Esophagus muscularis mucosa (tissue), 4 donors: ENCODE results near the gene TMEM248. TPM values are rescaled to one million over a fixed set of nuclear protein-coding genes. Genes with fewer than 3 reads are reported as not detected.

Experiments used
- DNase-seq: peaks from one replicate; pipeline ENCODE4 v3.0.0-alpha.2; 2017; ENCODE audit errors: extremely low spot score
- H3K27ac ChIP-seq, 4 donors: fragments of 200-600 bp; sonication (generic); replicated peaks in 1 of 4; 1 replicate in 3 of 4; 2 replicates in 1 of 4; pipeline ENCODE4 v1.5.1; 2016 to 2019; ENCODE audit warnings: mild to moderate bottlenecking in 1 of 4
- H3K27me3 ChIP-seq, 4 donors: fragments of 200-600 bp; sonication (generic); one replicate each; pipeline versions ENCODE4 v1.5.1 to v1.6.0; 2016 to 2019
- H3K36me3 ChIP-seq, 4 donors: fragments of 200-600 bp; sonication (generic); one replicate each; pipeline ENCODE4 v1.5.1; 2016 to 2019
- H3K4me1 ChIP-seq, 4 donors: fragments of 200-600 bp; sonication (generic); one replicate each; pipeline ENCODE4 v1.5.1; 2016 to 2019
- H3K4me3 ChIP-seq, 4 donors: fragments of 200-600 bp; sonication (generic); 1 replicate in 2 of 4; 2 replicates in 2 of 4; pipeline ENCODE4 v1.5.1; 2016 to 2019; ENCODE audit warnings: mild to moderate bottlenecking in 4 of 4, moderate library complexity in 1 of 4
- H3K9me3 ChIP-seq, 4 donors: fragments of 200-600 bp; sonication (generic); 1 replicate in 3 of 4; 2 replicates in 1 of 4; pipeline ENCODE4 v1.5.1; 2016 to 2019
- CTCF ChIP-seq, 3 experiments: fragments of 200-600 bp in 2 of 3; fragments of 450-650 bp in 1 of 3; sonication (generic) in 2 of 3; IDR thresholded peaks; one replicate each; pipeline ENCODE4 v1.5.1; 2017 to 2019; ENCODE audit warnings: antibody characterized with exemption in 3 of 3, mild to moderate bottlenecking in 2 of 3, moderate library complexity in 1 of 3
- EP300 ChIP-seq: sonication (generic); formaldehyde crosslinking; IDR thresholded peaks from one replicate; pipeline ENCODE4 v1.6.1; 2017; ENCODE audit warnings: antibody characterized with exemption
- POLR2A ChIP-seq: fragments of 450-650 bp; IDR thresholded peaks from one replicate; pipeline ENCODE4 v1.6.1; 2017; ENCODE audit warnings: antibody characterized with exemption, moderate library complexity, mild to moderate bottlenecking, low read depth
- POLR2AphosphoS5 ChIP-seq, 2 donors: sonication (generic); formaldehyde crosslinking; IDR thresholded peaks; one replicate each; pipeline ENCODE4 v1.6.1; 2017; ENCODE audit warnings: antibody characterized with exemption in 2 of 2
- WGBS: methylation state at CpG from one replicate; pipeline ENCODE4 v1.1.5; 2018; 5-methylcytosine and 5-hydroxymethylcytosine counted together
- intact Hi-C: fragments of 100-400 bp; cut with DNase I; formaldehyde crosslinking; loops from one replicate; pipeline ENCODE4 v1.15.1; 2023
- total RNA-seq, 4 donors: library from RNA; depleted of rRNA; stranded (reverse); fragments of >200 nt; gene quantifications; one replicate each; pipeline versions ENCODE4 v1.1.0 to v1.2.1, GENCODE V29; 2016

Gene TMEM248
- total RNA-seq, 4 donors from 2014 or later, result 87.6 to 113 (median 99.7) TPM

GRCh38 chr7:66930341-66930740, 9.3 kb downstream of the TMEM248 start:
- H3K4me3 ChIP-seq, result no peak overlapping the region
- peaks cover 17 to 72% (median 64%) of the 10 kb centered on the region in 4 donors for H3K4me1 ChIP-seq

GRCh38 chr7:66933469-66933868, 12.4 kb downstream of the TMEM248 start:
- no peak for DNase-seq
- WGBS, result 76% methylated on average over 4 of the region's 4 CpGs
- Histone ChIP-seq H3K9me3 (no peaks in the 10 kb centered on the region), H3K36me3 (peaks cover 0 to 6% (median 1%) of the 10 kb centered on the region in 4 donors), H3K27ac (no peak overlapping the region), H3K4me3 (no peak overlapping the region), H3K27me3 (no peaks in the 10 kb centered on the region), H3K4me1 (peaks cover 22 to 46% (median 40%) of the 10 kb centered on the region in 4 donors)
- intact Hi-C loops, result no loop called here
- TF ChIP-seq POLR2AphosphoS5 (IDR thresholded peaks at IDR 0.05), result no peak
- no peak for TF ChIP-seq EP300
- no peak for TF ChIP-seq POLR2A
- TF ChIP-seq CTCF (IDR thresholded peaks at IDR 0.05), result no peak

More at GRCh38 chr7:66930341-66930740, 9.3 kb downstream of the TMEM248 start:
- Histone ChIP-seq H3K36me3 (peaks cover 0 to 11% (median 0%) of the 10 kb centered on the region in 4 donors), H3K9me3 (no peaks in the 10 kb centered on the region), H3K27ac (no peak overlapping the region), H3K27me3 (no peaks in the 10 kb centered on the region)
- 68% methylated on average over 5 of the region's 5 CpGs for WGBS
- intact Hi-C loops, result no loop called here
- TF ChIP-seq CTCF (IDR thresholded peaks at IDR 0.05) (no peak), POLR2AphosphoS5 (IDR thresholded peaks at IDR 0.05) (no peak), POLR2A (no peak), EP300 (no peak)
- DNase-seq, result no peak

GRCh38 chr7:66937940-66938339, 16.9 kb downstream of the TMEM248 start:
- DNase-seq, result no peak
- Histone ChIP-seq H3K4me3 (no peak overlapping the region), H3K36me3 (peaks cover 12 to 25% (median 16%) of the 10 kb centered on the region in 4 donors), H3K27me3 (no peaks in the 10 kb centered on the region), H3K4me1 (peaks cover 11 to 24% (median 15%) of the 10 kb centered on the region in 4 donors), H3K9me3 (no peaks in the 10 kb centered on the region), H3K27ac (no peak overlapping the region)
- intact Hi-C loops, result no loop called here
- TF ChIP-seq POLR2A (no peak), EP300 (no peak), CTCF (IDR thresholded peaks at IDR 0.05) (no peak), POLR2AphosphoS5 (IDR thresholded peaks at IDR 0.05) (no peak)
- 94% methylated on average over 4 of the region's 4 CpGs for WGBS

- DNase-seq, result no peak
- WGBS, result 89% methylated on average over 4 of the region's 4 CpGs
- Histone ChIP-seq H3K4me3 (no peak overlapping the region), H3K27ac (no peak overlapping the region), H3K9me3 (no peaks in the 10 kb centered on the region), H3K4me1 (peaks cover under 1 to 13% (median 7%) of the 10 kb centered on the region in 4 donors), H3K27me3 (no peaks in the 10 kb centered on the region), H3K36me3 (peaks cover 14 to 39% (median 30%) of the 10 kb centered on the region in 4 donors)
- intact Hi-C loops, result no loop called here
- no peak for TF ChIP-seq CTCF (IDR thresholded peaks at IDR 0.05)
- no peak for TF ChIP-seq POLR2A
- no peak for TF ChIP-seq EP300
- no peak for TF ChIP-seq POLR2AphosphoS5 (IDR thresholded peaks at IDR 0.05)
Observed at GRCh38 chr7:66939325-66939724, 18.3 kb downstream of the TMEM248 start.

GRCh38 chr7:66946545-66946944, 25.5 kb downstream of the TMEM248 start:
- intact Hi-C loops, result no loop called here
- TF ChIP-seq POLR2AphosphoS5 (IDR thresholded peaks at IDR 0.05) (no peak), CTCF (IDR thresholded peaks at IDR 0.05) (no peak), EP300 (no peak), POLR2A (no peak)
- Histone ChIP-seq H3K4me1 (no peaks in the 10 kb centered on the region), H3K4me3 (no peak overlapping the region), H3K9me3 (no peaks in the 10 kb centered on the region), H3K27me3 (no peaks in the 10 kb centered on the region), H3K27ac (no peak overlapping the region), H3K36me3 (peaks cover 77 to 100% (median 94%) of the 10 kb centered on the region in 4 donors)
- WGBS, result 74% methylated on average over 2 of the region's 2 CpGs
- DNase-seq, result no peak
